Left colon (tissue), 2 donors: ENCODE measurements around the gene ITK. TPM values are rescaled to one million over a fixed set of nuclear protein-coding genes. Genes with fewer than 3 reads are reported as not detected.

Experiments
- ATAC-seq: fragments of 200-7000 bp; cut with Tn5 transposase; one replicate; pipeline ENCODE4 v1.9.1; 2020; ENCODE audit warnings: mild to moderate bottlenecking, moderate library complexity
- DNase-seq, 2 donors: peaks; one replicate each; pipeline ENCODE4 v3.0.0-alpha.2; 2020
- intact Hi-C, 2 donors: fragments of 100-400 bp; cut with DNase I in 1 of 2; cut with micrococcal nuclease in 1 of 2; formaldehyde crosslinking; loops; one replicate each; pipeline versions ENCODE4 v1.11.2 to v1.14.0; 2022; cut with DNase I, micrococcal nuclease
- total RNA-seq, 2 donors: library from RNA; stranded (reverse); fragmentation: NEBNext Ultra II Directional; extraction: Animal tissue kit (Norgen Biotek cat#: 25700); gene quantifications; one replicate each; pipeline ENCODE4 v1.2.1, GENCODE V29; 2021
- donor health status: DM: no; HTN: no; CAD: no.
- donor health status: DM: yes; HTN: yes; CAD: no.

Gene ITK
- total RNA-seq, 2 donors from 2014 or later, result 1.5 to 1.7 TPM

DNA sequence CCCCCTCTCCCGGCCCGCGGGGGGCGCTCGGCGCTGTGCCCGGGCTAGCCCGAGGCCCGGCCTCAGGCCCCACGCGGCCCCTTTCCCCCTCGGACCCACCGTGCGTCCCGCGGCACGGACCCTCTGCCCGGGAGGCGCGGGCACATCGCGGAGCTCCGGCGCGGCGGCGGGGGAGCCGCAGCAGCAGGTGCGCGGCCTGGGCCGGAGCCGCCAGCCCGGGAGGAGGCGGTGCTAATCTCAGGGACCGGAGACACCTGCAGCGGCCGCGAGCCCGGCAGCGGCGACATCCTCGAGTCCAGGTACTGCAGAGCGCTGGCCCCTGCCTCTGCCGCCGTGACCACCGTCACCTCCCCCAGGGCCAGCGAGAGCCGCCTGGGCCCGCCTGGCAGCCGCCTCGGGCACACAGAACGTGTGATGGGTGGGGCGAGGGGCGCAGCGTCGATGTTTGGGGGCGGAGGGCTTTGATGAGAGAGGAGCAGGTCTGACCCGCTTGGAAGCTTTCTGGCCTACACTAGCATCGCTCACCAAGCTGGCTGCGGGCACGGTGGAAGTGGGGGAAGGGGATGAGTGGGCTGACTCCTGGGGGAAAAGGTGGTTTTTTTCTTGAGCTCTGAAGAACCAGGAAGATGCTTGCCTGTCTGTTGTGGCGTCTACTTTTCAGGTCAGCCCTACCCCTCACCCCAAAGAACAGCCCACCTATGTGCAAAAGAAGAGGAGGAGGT, 85.8 kb downstream of the ITK start:
- DNase-seq (peak; percentile 44 to 74), ATAC-seq (peak; percentile 74)
- intact Hi-C loops, result no loop called here

DNA sequence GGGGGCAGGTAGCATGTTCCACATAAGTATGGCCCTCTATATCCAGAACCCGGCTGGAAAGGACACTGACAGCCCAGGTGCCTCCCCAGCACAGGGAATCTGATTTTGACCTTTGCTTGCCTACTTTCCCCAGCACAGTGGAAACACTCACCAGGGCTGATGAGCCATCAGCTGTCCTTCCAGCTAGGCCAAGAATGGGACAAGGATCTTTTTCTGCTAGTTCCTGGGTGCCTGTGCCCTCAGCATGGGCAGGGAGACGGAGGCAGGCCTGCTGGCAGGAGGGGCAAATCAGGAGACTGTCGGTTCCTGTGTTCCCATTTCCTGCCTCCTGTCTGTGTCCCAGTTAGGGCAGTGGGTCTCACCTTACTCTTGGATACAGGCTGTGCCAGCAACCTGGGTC, 86.4 kb downstream of the ITK start:
- intact Hi-C loops, result no loop called here
- DNase-seq (no peak), ATAC-seq (no peak)

DNA sequence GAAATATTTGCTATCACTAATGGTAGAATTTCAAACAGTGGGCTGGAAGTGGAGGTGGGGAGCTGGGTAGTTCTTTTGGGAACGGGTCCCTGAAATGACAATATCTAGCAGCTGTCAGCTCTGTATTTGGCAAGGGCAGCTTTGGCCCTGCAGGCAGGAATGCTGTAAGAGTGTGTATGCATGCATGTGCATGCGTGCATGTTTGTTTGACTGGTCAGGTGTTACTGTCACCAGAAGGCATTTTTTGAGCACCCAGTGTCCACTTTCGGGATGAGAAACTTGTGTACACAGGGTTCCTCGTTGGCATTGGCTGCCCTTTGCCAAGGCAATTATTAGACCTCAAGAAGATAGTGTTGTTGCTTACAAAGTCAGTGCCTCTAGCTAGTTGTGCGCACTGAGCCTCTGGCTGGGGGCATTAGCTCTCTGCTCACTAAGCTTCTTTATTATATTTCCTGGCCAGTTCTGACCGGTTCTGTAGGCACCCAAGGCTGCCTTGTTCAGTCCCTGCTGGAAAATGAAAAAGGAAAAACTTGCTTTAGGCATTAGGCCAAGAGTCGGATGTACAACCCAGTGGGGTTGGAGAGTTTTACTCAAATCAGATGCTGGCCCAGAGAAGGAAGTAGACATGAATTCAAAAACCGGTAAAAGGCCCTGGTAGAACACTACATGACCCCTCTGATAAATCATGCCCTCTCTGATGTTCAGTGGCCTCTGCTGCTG, 87.3 kb downstream of the ITK start:
- no peak for ATAC-seq
- intact Hi-C loops, result no loop called here
- no peak for DNase-seq

DNA sequence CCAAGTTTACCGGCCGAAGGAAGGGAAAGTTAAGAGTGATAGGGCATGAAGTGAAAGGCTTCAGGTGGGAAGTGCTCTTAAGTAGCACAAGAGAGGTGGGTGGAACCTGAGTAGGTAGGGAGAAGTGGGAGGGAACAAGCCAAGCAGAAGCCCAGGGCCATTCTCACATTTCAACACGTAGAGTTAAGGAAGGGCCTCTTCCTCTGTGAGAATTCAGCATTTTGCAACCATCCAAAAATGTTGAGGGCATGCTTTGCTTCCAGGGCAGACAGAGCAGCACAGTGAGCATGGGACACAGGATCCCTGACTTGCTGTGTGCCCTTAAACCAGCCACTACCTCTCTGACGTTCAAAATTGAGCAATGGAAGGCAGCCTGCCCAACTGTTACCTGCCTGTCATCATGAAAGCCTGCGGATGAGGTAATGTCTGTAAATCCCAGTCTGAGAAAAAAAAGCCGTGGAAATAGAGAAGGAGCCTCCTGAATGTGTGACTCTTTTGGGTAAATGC, 88.6 kb downstream of the ITK start:
- intact Hi-C loops, result no loop called here
- no peak for ATAC-seq
- DNase-seq, result no peak

DNA sequence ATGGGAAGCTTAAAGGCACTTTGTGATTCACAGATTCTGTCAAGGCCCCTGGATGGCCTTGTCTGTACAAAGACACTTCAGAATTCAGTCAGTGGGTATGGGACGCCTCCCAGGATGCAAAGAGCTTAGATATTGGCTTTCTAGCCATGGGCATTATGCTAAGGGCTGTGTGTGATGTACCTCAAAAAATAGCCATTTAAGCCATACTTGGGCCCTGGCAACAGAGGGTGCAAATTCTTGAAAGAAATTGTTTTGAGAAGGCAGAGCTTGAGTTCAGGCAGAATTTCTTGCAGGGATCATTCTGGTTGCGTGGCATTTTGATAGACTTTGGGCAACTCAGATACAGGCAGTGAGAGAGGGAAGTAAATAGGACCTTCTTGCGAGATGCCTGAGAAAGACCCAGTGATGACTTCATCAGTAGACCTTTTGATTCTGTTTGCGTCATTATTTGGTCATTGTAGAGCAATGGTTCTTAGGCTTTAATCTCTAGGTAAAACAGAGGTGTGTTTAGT, 89.2 kb downstream of the ITK start:
- no peak for DNase-seq
- no peak for ATAC-seq
- intact Hi-C loops, result no loop called here

DNA sequence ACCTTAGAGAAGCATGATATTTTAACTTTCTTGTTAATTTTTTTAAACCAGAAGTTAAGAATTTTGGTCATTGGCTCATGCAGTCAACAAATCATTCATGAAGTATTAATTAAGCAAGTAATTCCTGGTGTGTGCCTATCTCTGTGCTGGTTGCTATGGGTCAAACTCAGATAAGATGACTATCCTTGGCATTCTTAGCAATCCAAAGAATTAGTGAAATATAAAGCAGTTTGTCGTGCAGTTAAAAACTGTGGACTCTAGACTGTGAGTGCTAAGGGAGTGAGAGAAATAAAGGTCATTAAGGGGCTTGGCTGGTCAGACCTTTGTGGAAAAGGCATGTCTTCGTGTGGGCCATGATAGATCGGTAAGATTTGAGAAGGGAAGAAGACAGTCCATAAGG, 90.1 kb downstream of the ITK start:
- no peak for ATAC-seq
- intact Hi-C loops, result no loop called here
- DNase-seq, result no peak

DNA sequence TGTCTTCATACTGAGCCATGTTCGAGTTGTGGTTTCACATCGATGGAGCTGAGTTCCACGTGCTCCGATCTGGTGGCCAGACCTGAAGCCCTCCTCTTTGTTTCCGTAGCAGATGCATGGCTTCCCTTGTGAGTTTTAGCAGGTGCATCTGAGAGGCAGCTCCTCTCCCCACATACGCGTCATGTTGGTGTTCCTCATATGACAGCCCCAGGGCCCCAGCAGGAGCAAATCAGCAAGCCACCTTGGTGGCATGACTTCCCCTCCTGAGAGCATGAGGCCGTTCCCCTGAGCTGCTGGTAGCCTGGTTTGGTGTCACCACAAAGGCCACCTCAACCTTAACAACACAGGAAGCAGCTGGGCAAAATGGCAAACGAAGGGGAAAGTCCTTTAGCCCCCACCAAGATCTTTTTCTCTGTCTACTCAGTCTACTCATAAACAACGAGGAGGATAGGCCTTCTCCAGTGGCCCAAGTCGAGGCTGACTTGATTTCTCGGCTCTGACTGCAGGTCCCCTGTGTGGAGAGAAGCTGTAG, 91.2 kb downstream of the ITK start:
- peak; percentile 48 to 65 for DNase-seq
- intact Hi-C loops, result no loop called here
- ATAC-seq, result peak; percentile 53

DNA sequence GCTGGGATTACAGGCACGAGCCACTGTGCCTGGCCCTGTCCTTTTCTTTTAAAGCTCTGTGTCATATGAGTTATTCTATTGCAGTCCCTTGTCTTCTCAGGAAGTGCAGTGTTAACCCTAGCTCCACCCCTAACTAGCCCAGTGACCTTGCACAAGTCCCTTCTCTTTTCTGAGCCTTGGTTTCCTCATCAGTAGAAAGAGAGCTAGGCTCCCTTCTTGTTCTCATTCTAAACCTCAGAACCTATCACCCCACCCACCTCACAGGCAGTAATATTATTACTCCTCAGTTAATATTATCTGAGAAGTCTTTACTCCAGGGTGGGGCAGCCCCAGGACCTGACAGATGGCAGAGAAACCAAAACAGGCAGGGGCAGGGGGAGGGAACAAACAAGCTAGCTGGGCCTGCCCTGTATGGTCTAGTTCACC, 92.5 kb downstream of the ITK start:
- ATAC-seq (peak; percentile 79), DNase-seq (no peak)
- intact Hi-C loops, result no loop called here

DNA sequence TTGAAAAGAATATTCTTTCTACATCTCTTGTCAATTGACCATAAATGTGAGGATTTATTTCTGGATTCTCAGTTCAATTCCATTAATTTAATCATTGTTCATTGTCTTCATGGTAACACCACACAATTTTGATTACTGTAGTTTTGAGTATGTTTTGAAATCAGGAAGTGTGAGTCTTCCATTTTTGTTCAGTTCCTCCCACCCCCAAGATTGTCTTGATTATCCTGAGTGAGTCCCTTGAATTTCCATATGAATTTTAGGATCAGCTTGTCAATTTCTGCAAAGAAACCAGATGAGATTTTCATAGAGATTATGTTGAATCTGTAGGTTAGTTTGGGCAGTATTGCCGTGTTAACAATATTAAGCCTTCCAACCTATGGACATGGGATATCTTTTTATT, 94.8 kb downstream of the ITK start:
- intact Hi-C loops, result no loop called here
- DNase-seq, result no peak
- ATAC-seq, result no peak

DNA sequence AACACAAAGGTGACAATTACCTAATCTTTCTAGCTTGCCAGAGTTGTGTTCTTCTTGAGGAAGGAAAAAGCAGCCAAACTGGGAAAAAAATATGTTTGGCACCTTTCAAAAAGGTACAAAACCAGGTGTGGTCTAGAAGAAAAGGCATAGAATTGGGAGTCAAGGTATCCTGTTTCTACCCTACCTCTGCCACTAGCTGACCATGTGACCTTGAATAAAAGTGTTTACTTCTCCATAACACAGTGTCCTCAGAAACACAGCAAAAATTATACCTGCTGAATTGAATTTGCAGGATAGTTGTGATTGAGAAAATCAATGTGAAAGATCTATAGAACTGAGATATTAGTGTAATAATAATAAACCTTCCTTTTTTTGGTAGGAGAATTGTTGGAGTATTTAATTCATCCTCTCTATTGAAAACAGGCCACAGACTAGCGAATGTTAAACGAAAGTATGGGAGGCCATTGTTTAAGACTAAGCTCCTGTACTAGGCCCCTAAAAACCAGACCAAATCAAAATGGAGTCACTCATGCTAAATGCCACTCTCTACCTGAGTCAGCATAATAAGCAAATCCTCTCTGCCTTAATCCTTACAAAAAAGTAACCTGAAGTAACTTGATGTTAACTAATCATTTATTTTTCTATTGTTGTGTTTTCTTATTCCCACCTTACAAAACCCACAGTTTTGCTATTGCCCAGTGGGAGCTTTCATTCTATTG, 97.8 kb downstream of the ITK start:
- intact Hi-C loops, result no loop called here
- DNase-seq (no peak), ATAC-seq (no peak)

DNA sequence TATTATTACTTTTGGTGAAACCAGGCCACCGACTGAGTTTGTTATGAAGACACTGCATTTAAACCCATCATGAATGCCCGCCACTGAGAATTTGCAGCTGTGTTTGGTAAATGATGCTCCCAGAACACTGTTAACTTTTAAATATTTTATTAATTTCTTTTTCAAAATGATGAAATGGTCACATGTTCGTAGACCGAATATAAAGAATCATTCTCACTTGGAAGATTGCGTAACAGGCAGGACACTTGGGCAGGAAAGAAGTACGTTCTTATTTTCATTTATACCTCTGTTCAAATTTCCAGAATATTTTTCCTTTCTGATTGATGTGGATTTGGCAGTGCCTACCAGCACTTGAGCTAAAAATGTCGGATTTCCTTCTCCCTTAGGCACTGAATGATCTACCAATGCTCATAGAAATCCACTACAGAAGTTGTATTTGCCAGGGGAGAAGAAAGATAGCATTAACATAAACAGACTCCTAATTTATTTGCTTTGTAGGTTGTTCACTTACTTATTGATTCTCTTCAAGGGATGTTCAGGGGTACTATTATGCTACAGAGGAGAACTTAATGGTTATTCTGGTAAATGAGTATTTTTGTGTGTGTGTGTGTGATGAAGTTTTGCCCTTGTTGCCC, 99.1 kb downstream of the ITK start:
- DNase-seq, result no peak
- no peak for ATAC-seq
- intact Hi-C loops, result no loop called here

DNA sequence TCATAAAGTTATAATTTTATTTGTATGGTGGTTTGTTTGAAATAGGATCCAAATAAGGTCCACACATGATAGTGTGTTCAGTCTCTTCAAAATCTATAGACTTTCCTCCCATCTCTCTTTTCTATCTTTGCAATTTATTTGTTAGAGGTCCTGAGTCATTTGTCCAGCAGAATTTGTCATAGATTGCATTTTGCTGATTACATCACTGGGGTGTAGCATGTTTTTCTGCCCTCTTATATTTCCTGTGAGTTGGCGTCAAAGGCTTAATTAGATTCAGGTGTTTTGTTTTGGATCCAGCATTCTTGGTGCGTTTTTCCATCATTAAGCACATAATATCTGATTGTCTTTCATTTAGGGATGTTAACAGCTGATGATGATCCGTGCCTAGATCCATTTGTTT, 100.3 kb downstream of the ITK start:
- ATAC-seq (no peak), DNase-seq (no peak)
- intact Hi-C loops, result no loop called here

DNA sequence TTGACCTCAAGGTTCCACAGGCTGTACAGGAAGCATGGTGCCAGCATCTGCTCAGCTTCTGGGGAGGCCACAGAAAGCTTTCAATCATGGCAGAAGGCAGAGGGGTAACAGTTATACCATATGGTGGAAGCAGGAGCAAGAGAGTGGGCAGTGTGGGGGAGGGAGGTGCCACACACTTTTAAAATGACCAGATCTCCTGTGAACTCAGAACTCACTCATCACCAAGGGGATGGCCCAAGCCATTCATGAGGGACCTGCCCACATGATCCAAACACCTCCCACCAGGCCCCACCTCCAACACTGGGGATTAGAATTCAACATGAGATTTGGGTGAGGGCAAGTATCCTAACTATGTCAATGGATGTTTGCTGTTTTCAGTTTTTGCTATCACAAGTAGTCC, 101.5 kb downstream of the ITK start:
- no peak for ATAC-seq
- intact Hi-C loops, result no loop called here
- DNase-seq, result no peak

DNA sequence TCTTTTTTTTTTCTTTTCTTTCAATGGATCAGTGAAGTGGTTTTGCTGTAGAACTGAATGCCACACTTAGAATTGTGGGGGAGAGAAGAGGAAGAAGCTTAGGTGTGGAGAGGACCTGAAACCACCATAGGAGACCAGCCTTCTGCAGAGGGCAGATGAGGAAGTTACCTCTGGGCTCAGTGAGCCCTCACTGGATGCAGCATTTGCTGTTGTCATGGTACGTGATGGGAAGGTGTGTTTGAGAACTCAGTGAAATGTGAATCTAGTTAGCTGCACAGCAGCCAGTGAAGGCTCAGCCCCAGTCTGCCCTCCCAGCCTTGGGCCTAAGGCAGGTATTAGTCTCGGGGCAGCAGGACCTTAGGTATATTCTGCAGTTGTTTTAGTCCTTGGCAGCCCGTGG, 102.8 kb downstream of the ITK start:
- ATAC-seq (no peak), DNase-seq (no peak)
- intact Hi-C loops, result no loop called here

DNA sequence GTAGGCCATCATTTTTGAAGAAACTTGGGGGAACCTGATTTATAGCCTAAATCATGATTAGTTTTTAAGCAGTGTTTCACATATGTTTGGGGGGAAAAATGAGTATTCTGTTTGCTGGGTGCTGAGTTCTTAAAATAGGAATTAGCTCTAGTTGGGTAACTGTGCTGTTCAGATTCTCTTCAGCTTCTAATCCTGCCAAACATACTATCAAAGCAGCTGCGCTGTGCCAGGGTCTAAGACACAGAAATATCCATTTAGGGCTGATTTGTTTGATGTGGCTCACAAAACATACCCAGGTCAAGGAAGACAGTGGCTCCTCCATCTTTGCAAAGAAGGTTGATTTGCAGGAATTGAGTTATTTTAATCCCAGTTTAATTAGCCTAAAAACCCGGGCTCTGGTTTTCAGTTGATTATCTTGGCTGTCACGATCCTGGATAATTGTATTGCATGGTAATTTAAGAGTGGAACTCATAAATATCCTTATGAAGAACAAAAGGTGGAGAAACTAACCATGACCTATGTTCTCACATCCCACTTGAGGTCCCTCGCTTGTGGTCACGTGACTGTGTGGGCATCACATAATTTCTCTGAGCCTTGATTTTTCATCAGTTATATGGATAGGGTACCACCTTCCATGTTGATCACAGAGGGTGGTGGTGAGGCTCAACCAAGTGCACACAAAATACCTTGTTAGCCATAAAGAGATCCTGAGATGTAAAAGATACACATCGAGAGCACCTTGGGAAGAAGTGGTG, 104.0 kb downstream of the ITK start:
- no peak for ATAC-seq
- no peak for DNase-seq
- intact Hi-C loops, result no loop called here

DNA sequence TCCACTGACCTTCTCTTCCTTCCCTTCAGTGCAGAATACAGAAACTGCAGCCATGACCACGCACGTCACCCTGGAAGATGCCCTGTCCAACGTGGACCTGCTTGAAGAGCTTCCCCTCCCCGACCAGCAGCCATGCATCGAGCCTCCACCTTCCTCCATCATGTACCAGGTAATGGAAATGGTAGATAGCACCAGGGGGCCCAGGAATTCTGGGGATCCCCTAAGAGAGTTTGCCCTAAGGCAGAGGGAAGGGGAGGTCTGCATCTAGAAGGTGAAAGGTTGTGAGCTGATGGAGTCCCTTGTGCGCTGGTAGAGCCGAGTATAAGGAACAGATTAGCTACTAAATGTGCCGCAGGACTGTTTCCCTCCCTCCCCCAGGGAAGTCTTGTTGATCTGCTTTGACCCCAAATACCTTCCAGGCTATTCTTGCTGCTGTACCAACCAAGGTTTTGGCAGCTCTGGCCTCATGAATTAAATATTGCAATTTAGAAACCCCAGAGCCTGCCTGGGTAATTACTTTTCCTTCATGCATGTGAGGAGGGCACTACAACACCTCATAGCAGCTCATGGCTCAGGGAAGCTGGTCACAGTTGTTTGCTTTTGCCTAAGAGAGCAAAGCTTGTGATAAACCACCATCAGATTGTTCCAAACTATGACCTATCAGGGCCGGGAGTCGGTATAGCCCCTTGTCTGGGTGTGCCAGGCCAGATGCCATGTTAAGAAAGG, 104.8 kb downstream of the ITK start:
- DNase-seq, result no peak
- no peak for ATAC-seq
- intact Hi-C loops, result no loop called here

DNA sequence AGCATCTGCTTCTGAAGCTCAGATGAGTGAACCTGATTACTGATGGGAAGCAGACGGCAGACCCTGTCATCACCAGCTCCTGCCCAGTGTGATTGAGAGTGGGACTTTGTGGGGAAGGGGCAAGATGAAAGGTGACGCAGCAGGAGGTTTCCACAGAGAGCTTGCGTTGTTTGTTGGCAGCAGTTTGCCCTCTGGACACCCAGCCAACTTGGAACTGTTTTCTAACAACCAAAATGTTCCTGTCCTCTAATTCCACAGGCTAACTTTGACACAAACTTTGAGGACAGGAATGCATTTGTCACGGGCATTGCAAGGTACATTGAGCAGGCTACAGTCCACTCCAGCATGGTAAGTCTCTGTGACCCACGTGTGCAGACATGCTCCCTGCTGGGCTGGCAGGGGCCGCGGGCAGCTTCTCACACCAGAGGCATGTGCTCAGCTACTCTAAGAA, 106.1 kb downstream of the ITK start:
- DNase-seq (no peak), ATAC-seq (no peak)
- intact Hi-C loops, result no loop called here
